Measurements from ENCODE around the gene TSPAN12. TPM values are rescaled to one million over a fixed set of nuclear protein-coding genes. Genes with fewer than 3 reads are reported as not detected.
"Not testable (repeated sequence)": the region's sequence is repeated elsewhere in the genome, so short reads cannot be mapped to it uniquely, and the experiment has no call there.

TSPAN12 gene
- polyA plus RNA-seq, 1 experiment: 6.9 TPM

GRCh38 chr7:120783273-120783672, 74.7 kb downstream of the TSPAN12 start:
- no peak for TF ChIP-seq CTCF (IDR thresholded peaks at IDR 0.05; ENCODE audit: low read depth, low read length)
- CTCF ChIA-PET: interaction anchor here (1.9 kb wide), 1 partner anchor 9 kb away, joined by 19 read pairs; no protein-coding TSS in a partner anchor
- no peak for DNase-seq (ENCODE audit: low read depth, low spot score)
- Histone ChIP-seq H3K27me3 (ENCODE audit: control insufficient read depth, insufficient read depth, low read length) (no peaks in the 10 kb centered on the region), H3K27ac (ENCODE audit: low read depth, low read length) (no peak overlapping the region), H3K4me3 (ENCODE audit: low read depth, low read length) (no peak overlapping the region), H3K9me3 (ENCODE audit: control insufficient read depth, insufficient read depth, low read length) (no peaks in the 10 kb centered on the region)
- POLR2A ChIA-PET: no interaction called here

GRCh38 chr7:120781924-120782323, 76.0 kb downstream of the TSPAN12 start:
- CTCF ChIA-PET; H3K9me3 ChIP-seq (ENCODE audit: control insufficient read depth, insufficient read depth, low read length); H3K27me3 ChIP-seq (ENCODE audit: control insufficient read depth, insufficient read depth, low read length); POLR2A ChIA-PET; H3K27ac ChIP-seq (ENCODE audit: low read depth, low read length); H3K4me3 ChIP-seq (ENCODE audit: low read depth, low read length); DNase-seq (ENCODE audit: low read depth, low spot score): not testable (repeated sequence)

GRCh38 chr7:120780938-120781337, 77.0 kb downstream of the TSPAN12 start:
- H3K27me3 ChIP-seq (ENCODE audit: control insufficient read depth, insufficient read depth, low read length): no peaks in the 10 kb centered on the region
- no peak for TF ChIP-seq CTCF (IDR thresholded peaks at IDR 0.05; ENCODE audit: low read depth, low read length)
- no peak overlapping the region for H3K27ac ChIP-seq (ENCODE audit: low read depth, low read length)
- no peak for DNase-seq (ENCODE audit: low read depth, low spot score)
- H3K9me3 ChIP-seq (ENCODE audit: control insufficient read depth, insufficient read depth, low read length): no peaks in the 10 kb centered on the region
- CTCF ChIA-PET: no interaction called here
- POLR2A ChIA-PET: no interaction called here
- no peak overlapping the region for H3K4me3 ChIP-seq (ENCODE audit: low read depth, low read length)

GRCh38 chr7:120780451-120780850, 77.5 kb downstream of the TSPAN12 start:
- H3K4me3 ChIP-seq (ENCODE audit: low read depth, low read length); H3K9me3 ChIP-seq (ENCODE audit: control insufficient read depth, insufficient read depth, low read length); POLR2A ChIA-PET; CTCF ChIA-PET; H3K27ac ChIP-seq (ENCODE audit: low read depth, low read length); H3K27me3 ChIP-seq (ENCODE audit: control insufficient read depth, insufficient read depth, low read length); DNase-seq (ENCODE audit: low read depth, low spot score): not testable (repeated sequence)

GRCh38 chr7:120779078-120779477, 78.9 kb downstream of the TSPAN12 start:
- DNase-seq (ENCODE audit: low read depth, low spot score); H3K27me3 ChIP-seq (ENCODE audit: control insufficient read depth, insufficient read depth, low read length); H3K27ac ChIP-seq (ENCODE audit: low read depth, low read length); H3K4me3 ChIP-seq (ENCODE audit: low read depth, low read length); H3K9me3 ChIP-seq (ENCODE audit: control insufficient read depth, insufficient read depth, low read length); CTCF ChIA-PET: not testable (repeated sequence)
- POLR2A ChIA-PET: interaction anchor here (0.7 kb wide), 1 partner anchor 1978 kb away, joined by 3 read pairs; no protein-coding TSS in a partner anchor

GRCh38 chr7:120775755-120776154, 82.2 kb downstream of the TSPAN12 start:
- CTCF ChIA-PET: interaction anchor here (0.7 to 5.8 kb wide), 4 partner anchors 14 to 488 kb away, joined by 3 to 28 read pairs (median 4); no protein-coding TSS in a partner anchor
- H3K4me3 ChIP-seq (ENCODE audit: low read depth, low read length): no peak overlapping the region
- DNase-seq (ENCODE audit: low read depth, low spot score): no peak
- no peak for TF ChIP-seq CTCF (IDR thresholded peaks at IDR 0.05; ENCODE audit: low read depth, low read length)
- POLR2A ChIA-PET: no interaction called here
- no peaks in the 10 kb centered on the region for H3K9me3 ChIP-seq (ENCODE audit: control insufficient read depth, insufficient read depth, low read length)
- no peak overlapping the region for H3K27ac ChIP-seq (ENCODE audit: low read depth, low read length)
- peaks cover 3% of the 10 kb centered on the region for H3K27me3 ChIP-seq (ENCODE audit: control insufficient read depth, insufficient read depth, low read length)

GRCh38 chr7:120774481-120774880, 83.5 kb downstream of the TSPAN12 start:
- ChIA-PET CTCF (interaction anchor here (5.8 kb wide), 1 partner anchor 18 kb away, joined by 28 read pairs; no protein-coding TSS in a partner anchor), POLR2A (no interaction called here)
- no peak overlapping the region for H3K27ac ChIP-seq (ENCODE audit: low read depth, low read length)
- no peaks in the 10 kb centered on the region for H3K9me3 ChIP-seq (ENCODE audit: control insufficient read depth, insufficient read depth, low read length)
- TF ChIP-seq CTCF (IDR thresholded peaks at IDR 0.05; ENCODE audit: low read depth, low read length): no peak
- H3K27me3 ChIP-seq (ENCODE audit: control insufficient read depth, insufficient read depth, low read length): peaks cover 3% of the 10 kb centered on the region
- no peak overlapping the region for H3K4me3 ChIP-seq (ENCODE audit: low read depth, low read length)
- no peak for DNase-seq (ENCODE audit: low read depth, low spot score)
